C4-2B (cell line): ENCODE measurements around the gene USH2A.

Source experiments
- H3K27ac ChIP-seq: fragments of 450-650 bp; 2 replicates; pipeline ENCODE4 v1.5.1; 2017
- ZFX ChIP-seq: fragments of 450-650 bp; IDR thresholded peaks from 2 replicates; pipeline ENCODE4 v1.6.1; 2017
- TF ChIP-seq, protein P1 (sequence below): fragments of 450-650 bp; conservative IDR thresholded peaks from 2 replicates; pipeline ENCODE4 v1.5.1; 2017; ENCODE audit warnings: mild to moderate bottlenecking

Gene USH2A

DNA sequence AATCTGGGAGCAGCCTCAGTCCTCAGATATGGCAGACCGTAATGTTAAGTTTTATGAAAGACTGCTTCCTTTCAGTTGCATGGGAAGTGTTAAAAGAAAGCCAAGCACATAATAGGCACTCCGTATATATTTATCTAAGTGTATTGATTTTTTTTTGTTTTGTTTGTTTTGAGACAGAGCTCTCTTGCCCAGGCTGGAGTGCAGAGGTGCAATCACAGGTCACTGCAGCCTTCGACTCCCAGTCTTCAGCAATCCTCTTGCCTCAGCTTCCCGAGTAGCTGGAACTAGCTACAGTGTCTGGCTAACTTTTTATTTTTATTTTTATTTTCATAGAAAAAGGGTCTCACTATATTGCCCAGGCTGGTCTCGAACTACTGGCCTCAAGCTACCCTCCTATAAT lies 341.8 kb downstream of the USH2A start:
- no peak for TF ChIP-seq ZFX
- TF ChIP-seq, protein P1, sequence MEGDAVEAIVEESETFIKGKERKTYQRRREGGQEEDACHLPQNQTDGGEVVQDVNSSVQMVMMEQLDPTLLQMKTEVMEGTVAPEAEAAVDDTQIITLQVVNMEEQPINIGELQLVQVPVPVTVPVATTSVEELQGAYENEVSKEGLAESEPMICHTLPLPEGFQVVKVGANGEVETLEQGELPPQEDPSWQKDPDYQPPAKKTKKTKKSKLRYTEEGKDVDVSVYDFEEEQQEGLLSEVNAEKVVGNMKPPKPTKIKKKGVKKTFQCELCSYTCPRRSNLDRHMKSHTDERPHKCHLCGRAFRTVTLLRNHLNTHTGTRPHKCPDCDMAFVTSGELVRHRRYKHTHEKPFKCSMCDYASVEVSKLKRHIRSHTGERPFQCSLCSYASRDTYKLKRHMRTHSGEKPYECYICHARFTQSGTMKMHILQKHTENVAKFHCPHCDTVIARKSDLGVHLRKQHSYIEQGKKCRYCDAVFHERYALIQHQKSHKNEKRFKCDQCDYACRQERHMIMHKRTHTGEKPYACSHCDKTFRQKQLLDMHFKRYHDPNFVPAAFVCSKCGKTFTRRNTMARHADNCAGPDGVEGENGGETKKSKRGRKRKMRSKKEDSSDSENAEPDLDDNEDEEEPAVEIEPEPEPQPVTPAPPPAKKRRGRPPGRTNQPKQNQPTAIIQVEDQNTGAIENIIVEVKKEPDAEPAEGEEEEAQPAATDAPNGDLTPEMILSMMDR, result no peak
- no peak overlapping the region for H3K27ac ChIP-seq

DNA sequence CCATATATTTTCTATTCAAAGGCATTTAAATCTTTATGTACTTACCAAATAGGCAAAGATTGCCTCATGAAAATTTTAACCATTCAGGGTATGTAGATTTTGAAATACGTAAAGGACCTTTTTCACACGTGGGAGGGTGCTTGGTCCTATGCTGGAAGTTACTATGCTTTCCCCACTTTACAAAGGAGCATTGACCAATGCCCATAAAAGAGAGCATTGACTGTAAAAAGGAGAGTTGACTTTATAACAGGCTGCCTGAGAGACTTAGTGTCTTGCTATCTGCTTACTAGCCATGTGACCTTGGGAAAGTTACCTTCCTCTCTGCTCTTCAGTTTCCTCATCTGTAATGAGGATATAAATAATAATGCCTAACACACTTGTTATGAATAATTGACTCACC lies 346.5 kb downstream of the USH2A start:
- H3K27ac ChIP-seq, result no peak overlapping the region
- TF ChIP-seq, protein P1, result no peak
- no peak for TF ChIP-seq ZFX

DNA sequence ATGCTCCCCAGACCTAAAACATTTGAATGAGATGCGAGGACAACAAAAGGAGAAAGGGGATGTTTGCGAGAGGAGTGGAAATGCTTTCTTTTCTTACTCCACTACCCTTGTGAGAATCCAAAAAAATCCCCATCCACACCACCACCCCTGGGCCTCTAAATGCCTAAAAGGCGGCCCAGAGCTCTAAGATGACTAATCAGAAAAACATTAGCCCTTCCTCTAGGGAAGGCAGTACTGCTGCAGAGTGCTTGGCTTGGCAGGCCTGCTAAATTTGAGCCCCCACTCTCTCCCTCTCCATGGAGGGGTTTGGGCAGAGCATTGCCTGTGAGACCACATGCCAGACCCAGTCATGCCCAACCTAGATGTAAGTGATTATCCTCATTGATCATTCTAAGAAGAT lies 347.9 kb downstream of the USH2A start:
- no peak for TF ChIP-seq ZFX
- TF ChIP-seq, protein P1, result no peak
- H3K27ac ChIP-seq, result no peak overlapping the region

DNA sequence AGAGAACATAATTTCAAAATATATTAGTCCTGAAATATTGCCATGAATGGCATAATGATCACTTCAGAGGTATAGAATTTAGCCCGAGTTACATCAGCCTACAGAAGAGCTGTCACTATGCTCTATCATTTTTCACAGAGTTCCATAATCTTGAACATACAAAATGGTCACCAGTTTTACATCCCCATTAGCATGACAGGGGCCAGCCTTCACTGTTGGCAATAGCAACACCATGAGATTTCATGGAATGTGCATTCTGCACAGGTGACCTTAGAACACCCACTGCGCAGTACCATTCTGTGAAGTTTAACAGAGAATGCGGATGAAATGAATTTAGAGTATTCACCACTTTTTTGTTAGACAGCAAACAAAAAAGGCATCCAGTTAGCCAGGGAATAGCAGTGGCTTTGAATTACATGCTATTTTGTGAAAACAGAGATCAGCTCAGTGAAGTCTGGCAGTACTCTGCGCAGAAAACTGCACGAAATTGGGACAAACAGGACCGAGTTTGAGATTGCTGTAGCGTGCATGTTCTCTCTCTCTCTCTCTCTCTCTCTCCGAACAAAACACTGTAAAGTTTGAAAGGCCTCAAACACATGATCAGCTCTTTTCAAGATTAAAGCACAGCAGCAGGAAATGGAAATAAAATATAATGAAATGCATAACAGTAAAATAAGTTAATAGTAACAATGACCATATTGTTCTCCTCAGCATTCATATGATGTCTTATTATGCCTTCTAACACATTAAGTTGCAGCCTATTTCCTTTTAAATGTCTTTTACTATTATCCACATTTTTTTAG lies 349.3 kb downstream of the USH2A start:
- H3K27ac ChIP-seq, result no peak overlapping the region
- no peak for TF ChIP-seq ZFX
- TF ChIP-seq, protein P1, result no peak

DNA sequence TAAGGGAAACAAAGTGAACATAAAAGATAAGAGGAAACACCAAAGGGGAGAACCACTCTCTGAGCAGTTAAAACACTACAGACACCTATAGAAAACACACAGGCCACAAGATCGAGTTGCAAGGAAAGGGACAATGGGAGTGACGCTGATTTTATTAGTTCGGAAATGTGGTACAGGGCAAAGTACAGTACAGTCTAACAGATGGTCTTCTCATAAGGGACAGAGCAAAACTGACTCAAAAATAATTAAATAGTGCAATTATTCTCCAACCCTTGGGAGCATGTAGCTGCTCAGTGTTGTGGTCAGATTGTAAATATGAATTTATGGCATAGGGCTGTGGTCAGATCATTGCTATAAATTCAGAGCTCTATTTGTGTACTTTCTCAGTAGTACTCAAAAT lies 352.0 kb downstream of the USH2A start:
- TF ChIP-seq, protein P1, result no peak
- TF ChIP-seq ZFX, result no peak
- H3K27ac ChIP-seq, result no peak overlapping the region

DNA sequence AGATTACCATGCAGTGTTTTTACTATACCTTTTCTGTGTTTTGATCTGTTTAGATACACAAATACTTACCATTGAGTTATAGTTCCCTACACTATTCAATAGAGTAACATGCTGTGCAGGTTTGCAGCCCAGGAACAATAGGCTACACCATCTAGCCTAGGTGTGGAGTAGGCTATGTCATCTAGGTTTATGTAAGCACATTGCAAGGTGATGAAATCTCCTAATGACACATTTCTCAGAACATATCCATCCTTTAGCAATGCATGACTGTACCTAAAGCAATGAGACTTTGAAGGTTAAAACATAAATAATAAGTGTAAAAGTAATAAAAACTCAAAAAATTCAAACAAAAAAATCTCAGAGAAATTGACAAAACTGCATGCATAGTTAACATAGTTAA lies 358.6 kb downstream of the USH2A start:
- TF ChIP-seq ZFX, result no peak
- TF ChIP-seq, protein P1, result no peak
- no peak overlapping the region for H3K27ac ChIP-seq

DNA sequence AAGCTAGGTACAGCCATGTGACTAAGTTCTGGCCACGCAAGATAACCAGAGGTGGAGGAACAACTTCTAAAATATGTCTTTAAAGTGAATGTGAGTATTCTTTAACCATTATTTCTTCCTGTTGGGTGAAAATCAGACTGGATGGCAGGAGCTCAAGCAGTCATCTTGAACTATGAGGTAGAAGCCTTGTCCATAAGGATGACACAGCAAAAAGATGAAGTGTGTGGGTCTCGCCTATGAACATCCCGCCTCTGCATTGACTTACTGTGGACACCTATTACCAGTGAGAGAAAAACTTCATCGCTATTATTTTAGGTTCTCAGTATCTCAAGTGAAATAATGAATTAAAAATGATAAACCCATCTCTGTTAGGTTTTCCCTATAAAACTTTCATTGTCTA lies 365.3 kb downstream of the USH2A start:
- no peak for TF ChIP-seq ZFX
- TF ChIP-seq, protein P1, result no peak

More for the DNA sequence above, 365.3 kb downstream of the USH2A start:
- no peak overlapping the region for H3K27ac ChIP-seq
